Caco-2 (cell line): ENCODE results near the gene PLCXD3. TPM values are rescaled to one million over a fixed set of nuclear protein-coding genes. Genes with fewer than 3 reads are reported as not detected.

Experiments used
- BruUV-seq: library from RNA; stranded (reverse); fragments of 400-500 nt; replicated peaks from 2 replicates; lab custom pipeline; 2021; lab: Mats Ljungman, UMichigan
- CTCF ChIA-PET: fragments of 300-600 bp; sonication (Branson Sonifier 250); formaldehyde crosslinking; loops from one replicate; lab custom pipeline; 2022; ENCODE audit warnings: antibody characterized with exemption; lab: Charles Lee
- POLR2A ChIA-PET: fragments of 300-600 bp; sonication (Branson Sonifier 250); formaldehyde crosslinking; loops from one replicate; lab custom pipeline; 2022; ENCODE audit warnings: antibody characterized with exemption; lab: Charles Lee
- DNase-seq, 2 experiments: peaks; one replicate each; pipeline versions ENCODE4 v3.0.0 to v3.0.0-alpha.2; 2020 to 2022
- H3K27me3 ChIP-seq: replicated peaks from 2 replicates; pipeline ENCODE4 v1.6.0; 2011; ENCODE audit warnings: low read length; ENCODE audit not compliant: control insufficient read depth, insufficient read depth
- H3K36me3 ChIP-seq: 2 replicates; pipeline ENCODE4 v1.5.1; 2011; ENCODE audit warnings: low read length; ENCODE audit not compliant: control insufficient read depth, insufficient read depth
- H3K4me1 ChIP-seq: fragments of 250-450 bp; sonication (Bioruptor Pico); 2 replicates; pipeline ENCODE4 v1.5.1; 2020; ENCODE audit warnings: mild to moderate bottlenecking
- H3K4me3 ChIP-seq: 2 replicates; pipeline ENCODE4 v1.5.1; 2011; ENCODE audit warnings: low read depth, mild to moderate bottlenecking, control low read depth, low read length
- H3K9me3 ChIP-seq: fragments of 250-450 bp; sonication (Bioruptor Pico); 2 replicates; pipeline ENCODE4 v1.5.1; 2020; ENCODE audit warnings: mild to moderate bottlenecking, moderate library complexity
- H3K27ac Mint-ChIP-seq: one replicate; pipeline ENCODE4 v1.8.0; 2022; ENCODE audit warnings: mixed read lengths; ENCODE audit not compliant: unreplicated experiment
- H3K27me3 Mint-ChIP-seq: one replicate; pipeline ENCODE4 v1.8.0; 2022; ENCODE audit warnings: mixed read lengths; ENCODE audit not compliant: insufficient read depth, unreplicated experiment
- H3K36me3 Mint-ChIP-seq: one replicate; pipeline ENCODE4 v1.8.0; 2022; ENCODE audit warnings: mild to moderate bottlenecking, mixed read lengths; ENCODE audit not compliant: insufficient read depth, unreplicated experiment
- H3K4me1 Mint-ChIP-seq: one replicate; pipeline ENCODE4 v1.8.0; 2022; ENCODE audit warnings: low read depth, mixed read lengths; ENCODE audit not compliant: unreplicated experiment
- H3K4me3 Mint-ChIP-seq: one replicate; pipeline ENCODE4 v1.8.0; 2022; ENCODE audit warnings: mild to moderate bottlenecking, moderate library complexity, mixed read lengths; ENCODE audit not compliant: unreplicated experiment
- H3K9me3 Mint-ChIP-seq: one replicate; pipeline ENCODE4 v1.8.0; 2022; ENCODE audit warnings: mixed read lengths; ENCODE audit not compliant: unreplicated experiment
- intact Hi-C: fragments of 100-400 bp; cut with micrococcal nuclease; formaldehyde crosslinking; loops from one replicate; pipeline ENCODE4 v1.10.0; 2022; ENCODE audit not compliant: unreplicated experiment
- total RNA-seq: library from RNA; stranded (reverse); gene quantifications from 2 replicates; pipeline ENCODE4 v1.2.3, GENCODE V29; 2022
- TF ChIP-seq, protein P1 (sequence below), 2 experiments: fragments of 200-600 bp in 1 of 2; IDR thresholded peaks; 1 replicate in 1 of 2; 2 replicates in 1 of 2; pipeline versions ENCODE4 v1.5.1 to v1.8.0; 2011 to 2022; ENCODE audit warnings: antibody characterized with exemption in 1 of 2, control low read depth in 1 of 2, inconsistent platforms in 1 of 2, low read depth in 1 of 2, low read length in 1 of 2, mild to moderate bottlenecking in 1 of 2, moderate library complexity in 1 of 2; ENCODE audit not compliant: insufficient read depth in 1 of 2, severe bottlenecking in 1 of 2, unreplicated experiment in 1 of 2

Gene PLCXD3
- total RNA-seq, 1 experiment from 2014 or later: 0.20 TPM

- no peaks in the 10 kb centered on the region for H3K36me3 Mint-ChIP-seq
- CTCF ChIA-PET: no interaction called here
- H3K4me3 Mint-ChIP-seq: no peak overlapping the region
- no peaks in the 10 kb centered on the region for H3K9me3 Mint-ChIP-seq
- intact Hi-C loops: loop anchor here (5.0 kb wide), 2 partner anchors 67 to 437 kb away; no protein-coding TSS in a partner anchor
- Histone ChIP-seq H3K36me3 (no peaks in the 10 kb centered on the region), H3K27me3 (no peaks in the 10 kb centered on the region), H3K4me1 (no peaks in the 10 kb centered on the region), H3K9me3 (no peaks in the 10 kb centered on the region), H3K4me3 (no peak overlapping the region)
- no peak for DNase-seq
- TF ChIP-seq, protein P1, sequence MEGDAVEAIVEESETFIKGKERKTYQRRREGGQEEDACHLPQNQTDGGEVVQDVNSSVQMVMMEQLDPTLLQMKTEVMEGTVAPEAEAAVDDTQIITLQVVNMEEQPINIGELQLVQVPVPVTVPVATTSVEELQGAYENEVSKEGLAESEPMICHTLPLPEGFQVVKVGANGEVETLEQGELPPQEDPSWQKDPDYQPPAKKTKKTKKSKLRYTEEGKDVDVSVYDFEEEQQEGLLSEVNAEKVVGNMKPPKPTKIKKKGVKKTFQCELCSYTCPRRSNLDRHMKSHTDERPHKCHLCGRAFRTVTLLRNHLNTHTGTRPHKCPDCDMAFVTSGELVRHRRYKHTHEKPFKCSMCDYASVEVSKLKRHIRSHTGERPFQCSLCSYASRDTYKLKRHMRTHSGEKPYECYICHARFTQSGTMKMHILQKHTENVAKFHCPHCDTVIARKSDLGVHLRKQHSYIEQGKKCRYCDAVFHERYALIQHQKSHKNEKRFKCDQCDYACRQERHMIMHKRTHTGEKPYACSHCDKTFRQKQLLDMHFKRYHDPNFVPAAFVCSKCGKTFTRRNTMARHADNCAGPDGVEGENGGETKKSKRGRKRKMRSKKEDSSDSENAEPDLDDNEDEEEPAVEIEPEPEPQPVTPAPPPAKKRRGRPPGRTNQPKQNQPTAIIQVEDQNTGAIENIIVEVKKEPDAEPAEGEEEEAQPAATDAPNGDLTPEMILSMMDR (IDR thresholded peaks at IDR 0.05; ENCODE audit: insufficient read depth in 1 of 2, low read depth in 1 of 2, low read length in 1 of 2, severe bottlenecking in 1 of 2, unreplicated experiment in 1 of 2): no peak
- BruUV-seq: no TSS peak
- POLR2A ChIA-PET: no interaction called here
- H3K27ac Mint-ChIP-seq: no peak overlapping the region
- H3K4me1 Mint-ChIP-seq: no peaks in the 10 kb centered on the region
- H3K27me3 Mint-ChIP-seq: no peaks in the 10 kb centered on the region
Observed at GRCh38 chr5:41339339-41339738, 171.1 kb downstream of the PLCXD3 start.

DNA sequence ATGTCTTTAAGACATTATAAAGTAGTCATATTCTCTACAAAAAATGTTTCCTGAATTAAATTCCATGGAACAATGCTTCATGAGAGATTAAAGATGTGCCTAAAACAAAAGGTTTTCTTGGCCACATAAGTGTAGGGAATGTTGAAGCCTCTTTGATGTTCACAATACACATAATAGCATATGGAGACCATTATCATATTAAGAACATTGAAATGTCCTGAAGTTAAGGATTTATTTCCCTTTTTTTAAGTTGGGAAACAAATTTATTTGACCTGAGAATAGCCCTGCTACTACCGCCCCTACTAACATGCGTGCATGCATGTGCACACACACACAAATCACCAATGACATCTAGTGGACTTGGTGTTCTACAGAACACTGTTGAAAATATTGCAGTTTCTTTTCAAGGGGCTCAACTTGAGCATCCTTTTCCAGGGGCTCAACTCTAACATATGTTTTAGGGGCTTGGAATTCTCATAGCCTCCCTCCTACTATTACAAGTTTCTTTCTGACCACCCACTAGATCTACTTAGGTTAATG lies 172.2 kb downstream of the PLCXD3 start:
- Mint-ChIP-seq H3K4me3 (no peak overlapping the region), H3K27me3 (no peaks in the 10 kb centered on the region), H3K9me3 (no peaks in the 10 kb centered on the region), H3K27ac (no peak overlapping the region), H3K36me3 (no peaks in the 10 kb centered on the region), H3K4me1 (no peaks in the 10 kb centered on the region)
- intact Hi-C loops: loop anchor here (5.0 kb wide), 2 partner anchors 66 to 436 kb away; no protein-coding TSS in a partner anchor
- H3K27me3 ChIP-seq: no peaks in the 10 kb centered on the region
- no peak for DNase-seq
- ChIA-PET CTCF (no interaction called here), POLR2A (no interaction called here)
- no peaks in the 10 kb centered on the region for H3K36me3 ChIP-seq
- TF ChIP-seq, protein P1 (IDR thresholded peaks at IDR 0.05; ENCODE audit: insufficient read depth in 1 of 2, low read depth in 1 of 2, low read length in 1 of 2, severe bottlenecking in 1 of 2, unreplicated experiment in 1 of 2): no peak
- no peak overlapping the region for H3K4me3 ChIP-seq
- no peaks in the 10 kb centered on the region for H3K9me3 ChIP-seq
- no peaks in the 10 kb centered on the region for H3K4me1 ChIP-seq
- BruUV-seq: no TSS peak

DNA sequence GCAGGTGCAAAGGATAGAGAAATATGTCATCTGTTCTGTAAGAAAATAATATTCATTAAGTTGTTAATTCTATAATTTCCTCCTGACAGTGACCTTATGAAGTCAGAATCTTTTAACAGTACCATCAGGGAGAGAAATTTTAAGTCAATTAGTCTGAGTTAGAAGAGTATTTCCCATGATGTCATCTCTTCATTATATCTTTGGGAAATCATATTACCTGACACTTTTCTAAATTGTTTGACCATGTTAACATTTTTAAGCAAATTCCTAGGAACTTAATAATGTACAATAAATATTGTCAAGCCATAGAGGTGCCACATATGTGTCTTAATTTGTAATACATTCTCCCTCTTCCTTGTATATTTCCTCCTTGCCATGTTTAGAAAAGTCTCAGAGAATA lies 172.7 kb downstream of the PLCXD3 start:
- TF ChIP-seq, protein P1 (IDR thresholded peaks at IDR 0.05; ENCODE audit: insufficient read depth in 1 of 2, low read depth in 1 of 2, low read length in 1 of 2, severe bottlenecking in 1 of 2, unreplicated experiment in 1 of 2): no peak
- POLR2A ChIA-PET: no interaction called here
- H3K9me3 Mint-ChIP-seq: no peaks in the 10 kb centered on the region
- intact Hi-C loops: loop anchor here (5.0 kb wide), 2 partner anchors 65 to 435 kb away; no protein-coding TSS in a partner anchor
- Histone ChIP-seq H3K27me3 (no peaks in the 10 kb centered on the region), H3K4me3 (no peak overlapping the region), H3K36me3 (no peaks in the 10 kb centered on the region), H3K4me1 (no peaks in the 10 kb centered on the region), H3K9me3 (no peaks in the 10 kb centered on the region)
- CTCF ChIA-PET: no interaction called here
- no peak overlapping the region for H3K4me3 Mint-ChIP-seq
- H3K27me3 Mint-ChIP-seq: no peaks in the 10 kb centered on the region
- no peak overlapping the region for H3K27ac Mint-ChIP-seq
- no peaks in the 10 kb centered on the region for H3K36me3 Mint-ChIP-seq
- no TSS peak for BruUV-seq
- DNase-seq: no peak
- H3K4me1 Mint-ChIP-seq: no peaks in the 10 kb centered on the region
